ENCODE data around the gene SIVA1. TPM values are rescaled to one million over a fixed set of nuclear protein-coding genes. Genes with fewer than 3 reads are reported as not detected.

SIVA1 gene
- total RNA-seq, 2 donors from 2014 or later, result 218 to 320 TPM

GRCh38 chr14:104766863-104767633 lies 14.1 kb downstream of the SIVA1 start:
- no peak for ATAC-seq (ENCODE audit: insufficient number of reproducible peaks, low FRiP score, low read depth)
- Histone ChIP-seq H3K9me3 (no peaks in the 10 kb centered on the region), H3K27me3 (replicated peaks; ENCODE audit: insufficient read depth) (no peaks in the 10 kb centered on the region), H3K27ac (no peak overlapping the region), H3K4me3 (no peak overlapping the region), H3K4me1 (ENCODE audit: control insufficient read depth in 1 of 2, low read depth in 2 of 2) (no peaks in the 10 kb centered on the region), H3K36me3 (peaks cover 13% of the 10 kb centered on the region)
- no peak for DNase-seq (ENCODE audit: low spot score)
- TF ChIP-seq, protein P1, sequence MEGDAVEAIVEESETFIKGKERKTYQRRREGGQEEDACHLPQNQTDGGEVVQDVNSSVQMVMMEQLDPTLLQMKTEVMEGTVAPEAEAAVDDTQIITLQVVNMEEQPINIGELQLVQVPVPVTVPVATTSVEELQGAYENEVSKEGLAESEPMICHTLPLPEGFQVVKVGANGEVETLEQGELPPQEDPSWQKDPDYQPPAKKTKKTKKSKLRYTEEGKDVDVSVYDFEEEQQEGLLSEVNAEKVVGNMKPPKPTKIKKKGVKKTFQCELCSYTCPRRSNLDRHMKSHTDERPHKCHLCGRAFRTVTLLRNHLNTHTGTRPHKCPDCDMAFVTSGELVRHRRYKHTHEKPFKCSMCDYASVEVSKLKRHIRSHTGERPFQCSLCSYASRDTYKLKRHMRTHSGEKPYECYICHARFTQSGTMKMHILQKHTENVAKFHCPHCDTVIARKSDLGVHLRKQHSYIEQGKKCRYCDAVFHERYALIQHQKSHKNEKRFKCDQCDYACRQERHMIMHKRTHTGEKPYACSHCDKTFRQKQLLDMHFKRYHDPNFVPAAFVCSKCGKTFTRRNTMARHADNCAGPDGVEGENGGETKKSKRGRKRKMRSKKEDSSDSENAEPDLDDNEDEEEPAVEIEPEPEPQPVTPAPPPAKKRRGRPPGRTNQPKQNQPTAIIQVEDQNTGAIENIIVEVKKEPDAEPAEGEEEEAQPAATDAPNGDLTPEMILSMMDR (IDR thresholded peaks at IDR 0.05), result no peak

GRCh38 chr14:104767634-104767918 lies 14.6 kb downstream of the SIVA1 start:
- DNase-seq (ENCODE audit: low spot score) (no peak), ATAC-seq (ENCODE audit: insufficient number of reproducible peaks, low FRiP score, low read depth) (no peak)
- TF ChIP-seq, protein P1 (IDR thresholded peaks at IDR 0.05), result no peak

DNA sequence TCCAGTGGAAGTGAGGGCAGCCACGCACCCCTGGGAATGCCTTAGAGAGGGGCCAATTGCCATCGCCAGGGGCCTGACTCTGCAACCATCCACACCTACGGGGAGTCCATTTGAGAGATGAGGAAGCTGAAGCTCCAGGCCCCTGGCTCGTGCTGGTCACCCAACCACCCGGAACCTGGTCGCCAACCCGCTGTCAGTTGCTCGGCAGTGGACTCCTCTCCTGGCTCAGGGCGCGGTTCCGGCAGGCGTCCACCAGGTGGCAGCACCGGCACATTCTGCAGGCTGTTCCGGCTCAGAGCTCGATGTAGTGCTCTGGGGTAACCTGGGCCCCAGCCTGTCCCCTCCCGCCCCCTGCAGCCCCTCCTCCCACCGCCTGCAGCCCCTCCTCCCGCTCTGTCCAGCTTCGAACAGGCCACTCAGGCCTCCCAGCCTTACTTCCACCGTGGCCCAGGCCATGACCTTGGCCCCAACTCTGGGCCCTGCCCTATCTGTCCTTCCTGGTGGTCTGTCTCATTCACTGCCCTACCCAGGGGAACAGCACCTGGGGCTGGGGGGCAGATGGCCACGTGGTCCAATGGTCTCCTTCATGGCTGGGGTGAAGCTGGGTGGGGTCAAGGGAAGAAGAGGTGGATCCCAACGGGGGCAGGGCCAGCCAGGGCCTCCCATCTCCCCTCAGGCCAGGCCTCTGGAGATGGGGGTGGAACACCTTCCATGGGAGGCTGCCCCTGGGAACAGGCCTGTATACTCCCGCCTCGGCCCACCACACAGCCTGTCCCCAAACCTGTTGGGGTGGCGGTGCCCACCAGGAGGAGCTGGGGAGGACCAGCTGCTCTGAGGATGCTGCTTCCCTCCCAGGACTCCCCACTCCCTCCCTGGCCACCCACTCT lies 15.7 kb downstream of the SIVA1 start:
- TF ChIP-seq, protein P1 (IDR thresholded peaks at IDR 0.05), result peak; percentile 97
- peak; percentile 70 for DNase-seq (ENCODE audit: low spot score)

More at GRCh38 chr14:104767634-104767918, 14.6 kb downstream of the SIVA1 start:
- no peaks in the 10 kb centered on the region for H3K4me1 ChIP-seq (ENCODE audit: control insufficient read depth in 1 of 2, low read depth in 2 of 2)
- no peaks in the 10 kb centered on the region for H3K27me3 ChIP-seq (replicated peaks; ENCODE audit: insufficient read depth)
- H3K9me3 ChIP-seq, result no peaks in the 10 kb centered on the region
- peaks cover 18% of the 10 kb centered on the region for H3K36me3 ChIP-seq
- H3K27ac ChIP-seq, result no peak overlapping the region
- no peak overlapping the region for H3K4me3 ChIP-seq

GRCh38 chr14:104769324-104770071 lies 16.6 kb downstream of the SIVA1 start:
- DNase-seq (ENCODE audit: low spot score) (no peak), ATAC-seq (ENCODE audit: insufficient number of reproducible peaks, low FRiP score, low read depth) (no peak)
- Histone ChIP-seq H3K9me3 (no peaks in the 10 kb centered on the region), H3K27me3 (replicated peaks; ENCODE audit: insufficient read depth) (no peaks in the 10 kb centered on the region), H3K4me1 (ENCODE audit: control insufficient read depth in 1 of 2, low read depth in 2 of 2) (no peaks in the 10 kb centered on the region), H3K4me3 (no peak overlapping the region), H3K36me3 (peaks cover 26% of the 10 kb centered on the region), H3K27ac (no peak overlapping the region)
- TF ChIP-seq, protein P1 (IDR thresholded peaks at IDR 0.05), result no peak

More for the DNA sequence above, 15.7 kb downstream of the SIVA1 start:
- H3K36me3 ChIP-seq, result peaks cover 26% of the 10 kb centered on the region
- ATAC-seq (ENCODE audit: insufficient number of reproducible peaks, low FRiP score, low read depth), result peak; percentile 87
- H3K27ac ChIP-seq, result peak overlapping the region in 1 of 2 donors; percentile 1
- no peak overlapping the region for H3K4me3 ChIP-seq
- H3K4me1 ChIP-seq (ENCODE audit: control insufficient read depth in 1 of 2, low read depth in 2 of 2), result no peaks in the 10 kb centered on the region
- no peaks in the 10 kb centered on the region for H3K27me3 ChIP-seq (replicated peaks; ENCODE audit: insufficient read depth)
- no peaks in the 10 kb centered on the region for H3K9me3 ChIP-seq
